H1 (cell line): Measurements from ENCODE around the gene GRAMD1C. TPM values are rescaled to one million over a fixed set of nuclear protein-coding genes. Genes with fewer than 3 reads are reported as not detected.

ENCODE experiments used
- CBX8 ChIP-seq: fragments of 300-800, 300-1000 bp; sonication (generic); IDR thresholded peaks from 2 replicates; pipeline ENCODE4 v1.7.1; 2016; ENCODE audit warnings: low read depth, low read length, borderline replicate concordance
- CHD7 ChIP-seq: fragments of 300-600 bp; sonication (generic); IDR thresholded peaks from 2 replicates; pipeline ENCODE4 v1.7.1; 2012; ENCODE audit warnings: low read length, moderate library complexity, mild to moderate bottlenecking, inconsistent platforms; ENCODE audit not compliant: insufficient replicate concordance
- RBBP5 ChIP-seq: IDR thresholded peaks from 2 replicates; pipeline ENCODE4 v1.7.1; 2012; ENCODE audit warnings: low read depth, mild to moderate bottlenecking, inconsistent platforms, low read length, moderate library complexity, borderline replicate concordance
- TEAD4 ChIP-seq: IDR thresholded peaks from 2 replicates; pipeline ENCODE4 v1.6.1; 2012; ENCODE audit warnings: low read depth, low read length, inconsistent platforms, mixed read lengths
- polyA plus RNA-seq, 7 experiments: library from polyadenylated mRNA; depleted of rRNA in 3 of 7; stranded (reverse) in 5 of 7; unstranded in 2 of 7; fragments of >200 nt in 5 of 7; fragments of 200-250 nt in 2 of 7; gene quantifications; 1 replicate in 5 of 7; 2 replicates in 1 of 7; 4 replicates in 1 of 7; pipeline versions ENCODE4 v1.2.1 to v1.2.3, GENCODE V29; 2011 to 2013; ENCODE audit warnings: missing spikeins in 2 of 7, mixed read lengths in 2 of 7
- total RNA-seq: library from RNA; stranded (reverse); fragmentation: NEBNext Ultra II Directional; extraction: Animal tissue kit (Norgen Biotek cat#: 25700); gene quantifications from 2 replicates; pipeline ENCODE4 v1.2.1, GENCODE V29; 2021
- TF ChIP-seq, protein P1 (sequence below): IDR thresholded peaks from 2 replicates; pipeline ENCODE4 v1.6.1; 2012; ENCODE audit warnings: low read length, inconsistent platforms

The GRAMD1C gene
- total and polyA plus RNA-seq, 2 of the 8 experiments (the other 6 are each of a cell fraction or from before 2014, with no cell fraction given): 0.62 to 2.1 TPM

DNA sequence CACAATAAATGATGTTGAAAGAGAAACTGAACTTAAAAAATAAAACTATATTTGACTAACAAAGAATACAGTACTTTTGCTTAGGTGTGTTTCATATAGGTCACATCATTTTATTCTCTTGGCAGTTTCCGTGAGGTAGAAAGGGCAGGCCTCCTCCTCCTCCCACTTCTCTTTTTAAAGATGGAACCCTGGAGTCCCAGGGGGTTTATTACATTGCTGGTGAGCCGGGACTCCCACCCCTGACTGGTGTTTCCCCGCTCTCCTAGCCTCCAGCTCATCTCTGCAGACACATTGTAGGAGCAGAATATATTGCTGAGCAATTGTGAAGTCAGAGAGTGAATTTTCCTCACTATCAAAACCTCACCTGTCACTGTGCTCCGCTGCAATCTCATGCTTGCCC lies 139.2 kb downstream of the GRAMD1C start (continued):
- TF ChIP-seq, protein P1, sequence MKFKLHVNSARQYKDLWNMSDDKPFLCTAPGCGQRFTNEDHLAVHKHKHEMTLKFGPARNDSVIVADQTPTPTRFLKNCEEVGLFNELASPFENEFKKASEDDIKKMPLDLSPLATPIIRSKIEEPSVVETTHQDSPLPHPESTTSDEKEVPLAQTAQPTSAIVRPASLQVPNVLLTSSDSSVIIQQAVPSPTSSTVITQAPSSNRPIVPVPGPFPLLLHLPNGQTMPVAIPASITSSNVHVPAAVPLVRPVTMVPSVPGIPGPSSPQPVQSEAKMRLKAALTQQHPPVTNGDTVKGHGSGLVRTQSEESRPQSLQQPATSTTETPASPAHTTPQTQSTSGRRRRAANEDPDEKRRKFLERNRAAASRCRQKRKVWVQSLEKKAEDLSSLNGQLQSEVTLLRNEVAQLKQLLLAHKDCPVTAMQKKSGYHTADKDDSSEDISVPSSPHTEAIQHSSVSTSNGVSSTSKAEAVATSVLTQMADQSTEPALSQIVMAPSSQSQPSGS: no peak
- no peak for TF ChIP-seq RBBP5
- TF ChIP-seq CHD7: no peak
- no peak for TF ChIP-seq TEAD4
- no peak for TF ChIP-seq CBX8
